Left renal cortex interstitium (tissue), 4 donors: ENCODE measurements around the gene ACER2. TPM values are rescaled to one million over a fixed set of nuclear protein-coding genes. Genes with fewer than 3 reads are reported as not detected.

Experiments used
- DNase-seq, 4 donors: peaks; one replicate each; pipeline ENCODE4 v3.0.0-alpha.2; 2013; ENCODE audit warnings: low read depth in 4 of 4, low spot score in 2 of 4, missing footprints in 1 of 4
- polyA plus RNA-seq, 4 donors: library from polyadenylated mRNA; unstranded; fragments of 120-200 nt; gene quantifications; one replicate each; pipeline ENCODE4 v1.2.1, GENCODE V29; 2013; ENCODE audit not compliant: insufficient read length in 4 of 4

ACER2 gene
- polyA plus RNA-seq, 4 donors: 6.9 to 17.7 (median 12.9) TPM

DNA sequence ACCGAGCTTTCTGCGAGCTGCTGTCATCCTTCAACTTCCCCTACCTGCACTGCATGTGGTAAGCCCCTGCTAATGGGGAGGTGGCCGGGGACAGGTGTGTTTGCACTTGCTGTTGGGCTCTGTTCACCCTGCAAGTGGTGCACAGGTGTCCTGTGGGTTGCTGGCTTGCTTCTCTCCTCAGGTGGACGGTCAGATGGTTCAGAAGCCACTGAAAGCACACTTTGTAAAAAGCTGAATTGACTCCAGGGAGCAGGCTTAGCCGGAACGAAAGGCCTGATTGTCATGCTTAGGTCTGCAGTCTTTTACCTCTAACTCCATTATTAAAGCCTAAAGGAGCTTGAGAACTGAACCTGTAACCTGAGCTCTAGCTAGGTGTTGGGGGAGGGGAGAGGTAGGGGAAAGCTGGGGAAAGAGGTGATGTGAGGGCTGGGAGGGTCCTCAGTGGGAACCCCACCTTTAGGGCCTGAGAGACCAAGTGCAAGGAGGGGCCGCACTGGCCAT is 37.6 kb downstream of the ACER2 start:
- no peak for DNase-seq

- no peak for DNase-seq
These were observed 42.7 kb downstream of the ACER2 start for GRCh38 chr9:19451240-19452087.

GRCh38 chr9:19456426-19456825 is 47.6 kb downstream of the ACER2 start:
- no peak for DNase-seq

DNA sequence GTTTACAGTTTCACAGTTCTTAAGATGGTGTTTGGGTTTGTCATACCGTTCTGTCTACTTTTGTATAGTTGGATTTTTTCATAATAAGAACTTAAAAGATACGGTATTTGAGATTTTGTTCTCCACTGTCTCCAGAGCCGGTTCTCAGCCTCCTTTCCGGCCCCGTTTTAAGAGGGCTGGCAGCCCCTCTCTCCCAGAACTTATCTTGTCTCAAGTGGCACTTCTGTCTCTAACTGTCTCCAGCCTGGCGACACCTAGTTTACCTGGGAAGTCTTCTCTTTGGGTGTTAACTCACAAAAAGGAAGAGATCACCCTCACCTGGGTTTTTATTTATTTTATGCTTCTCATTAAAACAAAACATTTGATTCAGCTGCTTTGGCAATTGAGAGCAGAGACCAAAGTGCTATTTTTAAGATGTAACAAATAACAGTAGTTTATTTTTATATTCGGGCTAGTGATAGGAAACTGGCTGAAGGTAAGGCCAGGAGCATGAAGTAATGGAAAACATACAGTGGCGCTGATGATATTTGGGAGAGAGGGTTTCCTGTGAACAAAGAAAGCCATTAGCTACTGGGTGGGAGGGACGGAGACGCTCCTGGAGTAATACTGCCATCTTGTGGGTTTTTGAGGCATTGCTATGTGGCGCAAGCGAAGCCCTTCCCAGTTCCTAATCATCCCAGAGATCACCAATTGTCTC is 48.3 kb downstream of the ACER2 start:
- DNase-seq: peak in 2 of 4 donors; percentile 69

DNA sequence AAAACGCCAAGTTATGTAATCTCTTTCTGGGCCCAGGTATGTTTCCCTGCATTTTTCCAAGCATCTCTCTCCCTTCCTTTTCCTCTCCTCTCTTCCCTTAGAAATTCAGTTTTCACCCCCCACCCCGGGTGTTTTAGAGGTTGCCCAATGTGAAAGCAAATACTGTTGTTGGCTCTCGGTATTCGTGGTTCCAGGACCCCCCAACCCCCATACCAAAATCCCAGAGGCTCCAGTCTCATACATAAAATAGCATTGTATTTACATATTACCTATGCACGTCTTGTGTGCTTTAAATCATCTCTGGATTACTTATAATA is 48.8 kb downstream of the ACER2 start:
- no peak for DNase-seq

GRCh38 chr9:19460243-19460642 is 51.4 kb downstream of the ACER2 start:
- no peak for DNase-seq

DNA sequence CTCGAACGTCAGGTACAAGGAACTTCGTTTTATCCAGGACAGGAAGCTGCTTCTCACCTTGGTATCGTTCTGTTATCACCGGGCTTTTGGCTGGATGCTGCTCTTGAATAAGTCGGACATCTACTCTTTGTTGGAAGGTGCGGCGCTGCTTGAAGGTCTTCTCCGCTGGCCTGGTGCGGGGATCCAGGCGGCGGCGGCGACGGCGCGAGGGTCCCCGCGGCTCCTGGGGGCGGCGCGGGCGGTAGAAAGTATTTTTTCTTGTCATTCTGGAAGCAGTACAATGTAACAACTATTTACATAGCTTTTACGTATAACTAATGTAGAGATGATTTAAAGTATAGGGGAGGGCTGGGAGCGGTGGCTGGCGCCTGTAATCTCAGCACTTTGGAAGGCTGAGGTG is 52.3 kb downstream of the ACER2 start:
- DNase-seq: no peak

DNA sequence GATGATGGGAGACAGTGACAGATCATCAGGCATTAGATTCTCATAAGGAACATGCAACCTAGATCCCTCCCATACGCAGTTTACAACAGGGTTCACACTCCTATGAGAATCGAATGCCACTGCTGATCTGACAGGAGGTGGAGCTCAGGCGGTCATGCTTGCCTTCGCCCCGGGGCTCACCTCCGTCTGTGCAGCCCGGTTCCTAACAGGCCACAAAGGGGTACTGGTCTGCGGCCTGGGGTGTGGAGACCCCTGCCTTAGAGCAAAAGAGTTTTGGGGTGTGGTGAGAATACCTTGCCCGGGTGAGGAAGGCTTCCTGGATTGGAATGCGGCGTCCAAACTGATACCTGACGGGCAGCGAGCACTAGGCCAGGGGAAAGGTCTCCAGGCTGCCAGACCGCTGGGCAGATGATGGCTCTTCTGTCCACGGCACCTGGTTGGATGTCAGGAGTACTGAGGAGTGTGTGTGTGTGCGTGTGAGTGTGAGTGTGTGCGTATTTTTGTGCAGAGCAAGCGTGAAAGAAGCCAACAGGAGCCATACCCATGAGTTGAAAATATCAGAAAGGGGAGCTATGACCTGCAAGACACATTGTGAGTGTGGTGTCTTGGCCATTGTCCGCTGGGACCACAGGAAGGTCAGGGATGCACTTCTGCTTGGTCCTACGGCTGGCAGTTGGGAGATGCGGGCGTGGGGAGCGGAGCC is 55.4 kb downstream of the ACER2 start:
- no peak for DNase-seq

DNA sequence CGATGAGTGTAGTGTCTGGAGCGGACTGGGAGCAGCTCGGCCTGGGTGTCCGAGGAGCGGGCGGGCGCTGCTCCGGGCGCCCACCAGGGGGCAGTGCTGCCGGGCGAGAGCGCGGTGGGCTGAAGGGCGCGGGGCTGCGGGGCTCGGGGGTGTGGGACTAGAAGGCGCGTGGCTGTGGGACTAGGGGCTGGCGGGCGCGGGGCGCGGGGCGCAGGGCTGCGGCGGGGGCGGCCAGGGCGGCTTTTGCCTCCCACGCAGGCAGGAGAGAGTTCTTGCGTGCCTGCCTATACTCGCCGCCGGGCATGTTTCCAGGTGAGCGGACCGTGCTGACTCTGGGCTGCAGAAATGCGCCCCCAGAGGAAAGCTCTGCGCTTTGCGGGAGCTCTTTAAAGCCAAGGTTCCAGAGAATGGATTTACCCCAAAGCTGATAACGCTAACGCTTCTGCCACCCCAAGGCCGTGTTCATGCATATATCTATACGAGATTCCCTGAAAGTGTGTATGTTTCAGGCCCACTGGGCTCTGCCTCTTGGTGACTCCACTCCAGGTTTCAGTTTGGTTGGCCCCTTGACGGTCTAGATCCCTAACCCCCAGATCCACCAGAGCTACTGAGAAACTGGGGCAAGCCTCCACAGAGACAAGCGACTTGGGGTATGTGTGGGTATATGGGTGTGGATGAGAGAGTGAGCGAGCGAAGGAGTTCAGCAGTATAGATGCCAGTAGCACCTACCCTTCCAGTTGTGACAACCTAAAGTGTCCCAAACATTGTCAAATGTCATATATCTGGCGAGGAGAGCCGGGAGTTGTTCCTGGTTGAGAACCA is 56.2 kb downstream of the ACER2 start:
- DNase-seq: peak in 2 of 4 donors; percentile 32 to 50

GRCh38 chr9:19465586-19466279 is 56.9 kb downstream of the ACER2 start:
- DNase-seq: peak in 2 of 4 donors; percentile 63 to 65

GRCh38 chr9:19466280-19466639 is 57.5 kb downstream of the ACER2 start:
- no peak for DNase-seq

DNA sequence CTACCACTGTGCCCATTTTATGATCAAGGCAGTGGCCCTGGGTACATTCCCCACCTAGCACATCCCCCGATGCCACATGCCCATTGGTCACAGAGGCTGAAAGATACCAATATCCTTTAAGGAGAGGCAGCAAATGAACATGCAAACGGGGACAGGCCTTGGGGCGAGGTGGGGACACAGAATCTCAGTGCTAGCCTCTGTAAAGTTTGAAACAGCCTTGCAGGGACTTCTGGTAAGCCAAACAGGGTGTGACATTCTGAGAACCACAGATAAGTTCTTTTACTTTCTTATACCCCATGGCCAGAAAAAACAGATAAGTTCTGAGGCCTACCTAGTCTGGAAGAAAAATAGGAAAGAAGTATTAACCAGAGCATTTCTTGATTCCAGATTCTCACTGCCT is 60.5 kb downstream of the ACER2 start:
- no peak for DNase-seq

GRCh38 chr9:19470567-19470966 is 61.8 kb downstream of the ACER2 start:
- DNase-seq: no peak

DNA sequence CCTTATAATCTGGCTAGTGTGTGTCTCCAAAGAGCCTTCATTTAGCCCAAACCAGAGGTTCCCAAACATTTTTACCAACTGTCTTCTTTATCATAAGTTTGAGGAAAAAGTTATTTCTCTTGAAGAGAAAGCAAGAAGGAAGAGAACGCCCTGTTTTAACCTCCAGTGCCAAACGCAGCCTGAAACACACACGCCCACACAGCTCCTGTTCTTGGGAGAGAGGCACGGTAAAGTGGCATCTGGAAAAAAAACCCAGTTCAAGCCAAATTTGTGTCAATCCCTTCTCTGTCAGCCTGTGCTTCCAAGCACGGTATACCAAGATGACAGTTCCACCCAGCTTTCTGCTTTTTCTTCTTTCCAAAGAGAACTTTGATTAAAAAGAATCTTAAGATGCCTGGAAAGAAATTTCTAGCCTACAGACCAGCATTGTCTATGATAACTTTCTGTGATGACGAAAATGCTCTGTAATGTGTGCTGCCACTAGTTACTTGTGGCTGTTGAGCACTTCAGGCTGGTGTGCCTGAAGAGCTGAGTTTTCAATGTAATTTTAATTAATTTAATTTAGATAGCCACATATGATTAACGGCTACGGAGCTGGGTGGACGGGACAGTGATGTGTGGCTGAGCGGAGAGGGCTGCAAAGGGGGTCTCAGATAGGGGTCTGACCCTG is 62.3 kb downstream of the ACER2 start:
- DNase-seq: no peak

- peak in 1 of 4 donors; percentile 50 for DNase-seq
These were observed 63.2 kb downstream of the ACER2 start for GRCh38 chr9:19471737-19472648.

DNA sequence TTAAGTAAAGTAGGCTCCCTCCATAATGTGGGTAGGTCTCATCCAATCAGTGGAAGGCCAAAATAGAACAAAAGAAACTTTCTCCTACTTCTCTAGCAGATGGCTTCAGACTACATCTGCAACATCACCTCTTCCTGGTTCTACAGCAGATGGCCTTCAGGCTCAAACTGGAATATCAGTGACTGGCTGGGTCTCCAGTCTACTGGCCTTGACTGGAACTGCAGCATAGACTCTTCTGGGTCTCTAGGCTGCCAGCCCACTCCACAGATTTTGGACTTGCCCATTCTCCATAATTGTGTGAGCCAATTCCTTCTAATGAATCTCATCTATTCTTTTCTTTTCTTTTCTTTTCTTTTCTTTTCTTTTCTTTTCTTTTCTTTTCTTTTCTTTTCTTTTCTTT is 64.8 kb downstream of the ACER2 start:
- no peak for DNase-seq

GRCh38 chr9:19479874-19480273 is 71.1 kb downstream of the ACER2 start:
- DNase-seq: no peak

DNA sequence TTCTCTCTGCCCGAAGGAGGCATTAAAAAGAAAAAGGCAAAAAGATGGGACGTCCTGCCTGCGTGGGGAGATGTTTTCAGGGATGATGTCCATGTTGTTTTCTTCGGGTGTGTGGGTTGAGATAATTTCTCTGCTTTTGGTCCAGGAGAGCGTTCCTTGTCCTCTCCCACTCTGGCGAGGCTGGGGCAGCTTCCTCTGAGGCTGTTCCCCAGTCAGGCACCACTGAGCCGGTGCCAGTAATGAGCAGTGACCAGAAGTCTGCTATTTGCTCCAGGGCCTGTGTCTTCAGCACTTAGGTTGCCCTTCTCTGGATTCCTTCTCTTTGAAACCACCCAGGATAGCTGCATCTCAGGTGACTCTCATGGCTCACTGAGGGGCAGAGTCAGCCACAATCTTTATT is 71.5 kb downstream of the ACER2 start:
- no peak for DNase-seq
